Colonic mucosa (tissue), 4 donors: ENCODE measurements around the gene NFE2L3. TPM values are rescaled to one million over a fixed set of nuclear protein-coding genes. Genes with fewer than 3 reads are reported as not detected.

Experiments
- DNase-seq: peaks from one replicate; pipeline ENCODE4 v3.0.0-alpha.2; 2020
- H3K27ac ChIP-seq: fragments of 200-600 bp; one replicate; pipeline ENCODE4 v1.8.0; 2021
- H3K27me3 ChIP-seq: fragments of 200-600 bp; one replicate; pipeline ENCODE4 v1.8.0; 2021
- H3K36me3 ChIP-seq: fragments of 200-600 bp; one replicate; pipeline ENCODE4 v1.8.0; 2021
- H3K4me1 ChIP-seq: fragments of 200-600 bp; one replicate; pipeline ENCODE4 v1.8.0; 2021; ENCODE audit warnings: mild to moderate bottlenecking
- H3K4me3 ChIP-seq: fragments of 200-600 bp; one replicate; pipeline ENCODE4 v1.8.0; 2021
- H3K9ac ChIP-seq, 2 donors: one replicate each; pipeline ENCODE4 v1.7.0; 2013; ENCODE audit warnings: control low read depth in 2 of 2, low read depth in 2 of 2, low read length in 2 of 2
- H3K9me3 ChIP-seq: fragments of 200-600 bp; one replicate; pipeline ENCODE4 v1.8.0; 2021
- intact Hi-C: fragments of 100-400 bp; cut with DNase I; formaldehyde crosslinking; loops from one replicate; pipeline ENCODE4 v1.14.1; 2022
- total RNA-seq, 2 donors: library from RNA; stranded (reverse); fragmentation: NEBNext Ultra II Directional in 1 of 2; extraction: Animal tissue kit (Norgen Biotek cat#: 25700) in 1 of 2; gene quantifications; one replicate each; pipeline ENCODE4 v1.2.1, GENCODE V29; 2021
- TF ChIP-seq, protein P1 (sequence below): fragments of 200-600 bp; IDR thresholded peaks from one replicate; pipeline ENCODE4 v1.8.0; 2022; ENCODE audit warnings: antibody characterized with exemption, mild to moderate bottlenecking
- donor health status: healthy.
- donor health status: DM: no; HTN: no; CAD: no.
- donor health status: DM: no; HTN: no; CAD: no.

Gene NFE2L3
- total RNA-seq, result 10 to 100 TPM; 12.0 to 13.0 TPM

- TF ChIP-seq, protein P1, sequence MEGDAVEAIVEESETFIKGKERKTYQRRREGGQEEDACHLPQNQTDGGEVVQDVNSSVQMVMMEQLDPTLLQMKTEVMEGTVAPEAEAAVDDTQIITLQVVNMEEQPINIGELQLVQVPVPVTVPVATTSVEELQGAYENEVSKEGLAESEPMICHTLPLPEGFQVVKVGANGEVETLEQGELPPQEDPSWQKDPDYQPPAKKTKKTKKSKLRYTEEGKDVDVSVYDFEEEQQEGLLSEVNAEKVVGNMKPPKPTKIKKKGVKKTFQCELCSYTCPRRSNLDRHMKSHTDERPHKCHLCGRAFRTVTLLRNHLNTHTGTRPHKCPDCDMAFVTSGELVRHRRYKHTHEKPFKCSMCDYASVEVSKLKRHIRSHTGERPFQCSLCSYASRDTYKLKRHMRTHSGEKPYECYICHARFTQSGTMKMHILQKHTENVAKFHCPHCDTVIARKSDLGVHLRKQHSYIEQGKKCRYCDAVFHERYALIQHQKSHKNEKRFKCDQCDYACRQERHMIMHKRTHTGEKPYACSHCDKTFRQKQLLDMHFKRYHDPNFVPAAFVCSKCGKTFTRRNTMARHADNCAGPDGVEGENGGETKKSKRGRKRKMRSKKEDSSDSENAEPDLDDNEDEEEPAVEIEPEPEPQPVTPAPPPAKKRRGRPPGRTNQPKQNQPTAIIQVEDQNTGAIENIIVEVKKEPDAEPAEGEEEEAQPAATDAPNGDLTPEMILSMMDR, result no peak
- peak; percentile 92 for DNase-seq
- intact Hi-C loops, result no loop called here
These were observed at the start of gene NFE2L3 for GRCh38 chr7:26151953-26152781. Gene NFE2L3 (plus strand): TSS chr7:26152198. CDS start chr7:26152499, 301 bp downstream.

DNA sequence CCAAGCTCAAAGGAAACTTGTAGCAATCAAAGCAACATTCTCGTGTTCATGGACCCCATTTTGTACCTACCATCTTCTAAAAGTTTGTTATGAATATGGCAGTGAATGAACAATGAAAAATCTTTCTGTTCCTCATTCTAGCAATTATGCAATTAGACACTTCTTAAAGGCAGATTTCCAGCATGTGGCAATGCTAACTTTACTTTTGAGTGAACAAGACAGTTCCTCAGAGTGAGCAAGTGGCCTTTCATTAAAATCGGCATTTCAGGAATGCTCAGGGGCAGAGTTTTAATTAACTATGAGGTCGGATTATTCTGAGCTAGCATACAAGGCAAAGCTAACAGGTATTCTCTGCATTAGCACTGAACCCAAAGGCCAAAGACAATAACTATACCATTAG, 48.4 kb upstream of the NFE2L3 start:
- H3K9me3 ChIP-seq, result no peaks in the 10 kb centered on the region
- H3K4me3 ChIP-seq, result no peak overlapping the region
- H3K9ac ChIP-seq, result no peak overlapping the region
- DNase-seq, result no peak
- intact Hi-C loops, result no loop called here
- H3K36me3 ChIP-seq, result no peaks in the 10 kb centered on the region
- no peak overlapping the region for H3K27ac ChIP-seq
- no peaks in the 10 kb centered on the region for H3K27me3 ChIP-seq
- H3K4me1 ChIP-seq, result no peaks in the 10 kb centered on the region
- TF ChIP-seq, protein P1, result no peak

More at GRCh38 chr7:26151953-26152781, at the start of gene NFE2L3:
- H3K27me3 ChIP-seq, result no peaks in the 10 kb centered on the region
- H3K27ac ChIP-seq, result peak within 1 kb of the TSS; percentile 55
- peak within 1 kb of the TSS; percentile 66 for H3K4me3 ChIP-seq
- H3K4me1 ChIP-seq, result peaks cover 3% of the 10 kb centered on the region
- H3K9ac ChIP-seq, result peak within 1 kb of the TSS; percentile 76 to 85
- H3K9me3 ChIP-seq, result no peaks in the 10 kb centered on the region
- H3K36me3 ChIP-seq, result no peaks in the 10 kb centered on the region

GRCh38 chr7:26105236-26105635, 46.8 kb upstream of the NFE2L3 start:
- Histone ChIP-seq H3K27ac (no peak overlapping the region), H3K9me3 (no peaks in the 10 kb centered on the region), H3K27me3 (no peaks in the 10 kb centered on the region), H3K9ac (no peak overlapping the region), H3K36me3 (no peaks in the 10 kb centered on the region), H3K4me3 (no peak overlapping the region), H3K4me1 (no peaks in the 10 kb centered on the region)
- TF ChIP-seq, protein P1, result no peak
- intact Hi-C loops, result no loop called here
- DNase-seq, result no peak

DNA sequence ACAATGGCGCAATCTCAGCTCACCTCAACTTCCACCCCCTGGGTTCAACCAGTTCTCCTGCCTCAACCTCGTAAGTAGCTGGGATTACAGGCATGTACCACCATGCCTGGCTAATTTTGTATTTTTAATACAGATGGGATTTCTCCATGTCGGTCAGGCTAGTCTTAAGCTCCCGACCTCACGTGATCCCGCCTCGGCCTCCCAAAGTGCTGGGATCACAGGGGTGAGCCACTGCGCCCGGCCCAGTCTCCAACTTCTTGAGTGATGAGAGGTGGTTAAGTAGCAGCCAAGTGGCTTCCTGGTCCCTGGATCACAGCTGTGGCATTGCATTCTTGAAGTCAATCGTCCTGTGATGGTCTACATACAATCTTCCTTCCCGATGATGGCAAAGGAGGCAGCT, 46.1 kb upstream of the NFE2L3 start:
- TF ChIP-seq, protein P1, result no peak
- H3K27ac ChIP-seq, result no peak overlapping the region
- intact Hi-C loops, result no loop called here
- no peaks in the 10 kb centered on the region for H3K27me3 ChIP-seq
- no peaks in the 10 kb centered on the region for H3K9me3 ChIP-seq
- no peak overlapping the region for H3K4me3 ChIP-seq
- no peak overlapping the region for H3K9ac ChIP-seq
- H3K4me1 ChIP-seq, result no peaks in the 10 kb centered on the region
- DNase-seq, result no peak
- no peaks in the 10 kb centered on the region for H3K36me3 ChIP-seq

GRCh38 chr7:26112203-26112740, 39.7 kb upstream of the NFE2L3 start:
- H3K4me1 ChIP-seq, result no peaks in the 10 kb centered on the region
- H3K9me3 ChIP-seq, result no peaks in the 10 kb centered on the region
- no peaks in the 10 kb centered on the region for H3K36me3 ChIP-seq
- no peak overlapping the region for H3K27ac ChIP-seq
- H3K4me3 ChIP-seq, result no peak overlapping the region
- no peak for DNase-seq
- intact Hi-C loops, result no loop called here
- H3K9ac ChIP-seq, result no peak overlapping the region
- TF ChIP-seq, protein P1, result no peak
- H3K27me3 ChIP-seq, result no peaks in the 10 kb centered on the region
